RWPE2 (cell line): ENCODE data around the gene SLC27A5.

Source experiments
- ATAC-seq: fragments of 200-7000 bp; cut with Tn5 transposase; 3 replicates; pipeline ENCODE4 v1.9.1; 2021; ENCODE audit warnings: low read depth
- DNase-seq: peaks from one replicate; pipeline ENCODE4 v3.0.0-alpha.2; 2020; ENCODE audit warnings: low spot score
- H3K27ac ChIP-seq: fragments of 450-650 bp; 2 replicates; pipeline ENCODE4 v1.5.1; 2017; ENCODE audit warnings: mild to moderate bottlenecking; ENCODE audit not compliant: poor library complexity, severe bottlenecking
- H3K27me3 ChIP-seq: fragments of 250-450 bp; sonication (Bioruptor Pico); 2 replicates; pipeline ENCODE4 v1.5.1; 2021; ENCODE audit warnings: mild to moderate bottlenecking, moderate library complexity; ENCODE audit not compliant: insufficient read depth, poor library complexity, severe bottlenecking
- H3K36me3 ChIP-seq: fragments of 250-450 bp; sonication (Bioruptor Pico); 2 replicates; pipeline ENCODE4 v1.5.1; 2020; ENCODE audit warnings: low read depth, mild to moderate bottlenecking, moderate library complexity
- H3K4me1 ChIP-seq: fragments of 250-450 bp; sonication (Bioruptor Pico); 2 replicates; pipeline ENCODE4 v1.5.1; 2021; ENCODE audit warnings: mild to moderate bottlenecking, moderate library complexity; ENCODE audit not compliant: insufficient read depth, poor library complexity, severe bottlenecking
- H3K4me3 ChIP-seq: fragments of 250-450 bp; sonication (Bioruptor Pico); 2 replicates; pipeline ENCODE4 v1.5.1; 2021; ENCODE audit warnings: mild to moderate bottlenecking, moderate library complexity; ENCODE audit not compliant: severe bottlenecking
- H3K9me3 ChIP-seq: fragments of 250-450 bp; sonication (Bioruptor Pico); 2 replicates; pipeline ENCODE4 v1.5.1; 2021; ENCODE audit warnings: mild to moderate bottlenecking, moderate library complexity; ENCODE audit not compliant: severe bottlenecking
- CTCF ChIP-seq: fragments of 450-650 bp; IDR thresholded peaks from one replicate; pipeline ENCODE4 v1.5.1; 2017; ENCODE audit warnings: mild to moderate bottlenecking, moderate library complexity; ENCODE audit not compliant: poor library complexity, severe bottlenecking

Gene SLC27A5

GRCh38 chr19:58515259-58515658 lies 3.5 kb upstream of the SLC27A5 start:
- Histone ChIP-seq H3K27ac (no peak overlapping the region), H3K9me3 (no peaks in the 10 kb centered on the region), H3K36me3 (peaks cover 6% of the 10 kb centered on the region), H3K4me1 (peaks cover 3% of the 10 kb centered on the region), H3K4me3 (no peak overlapping the region), H3K27me3 (no peaks in the 10 kb centered on the region)
- no peak for ATAC-seq
- no peak for DNase-seq
- no peak for TF ChIP-seq CTCF

- H3K27me3 ChIP-seq, result no peaks in the 10 kb centered on the region
Observed at GRCh38 chr19:58514564-58515022, 2.8 kb upstream of the SLC27A5 start.

GRCh38 chr19:58513694-58514563 lies 2.1 kb upstream of the SLC27A5 start:
- Histone ChIP-seq H3K4me3 (peak overlapping the region; percentile 31), H3K27ac (peak overlapping the region; percentile 47), H3K4me1 (peaks cover 3% of the 10 kb centered on the region), H3K27me3 (no peaks in the 10 kb centered on the region), H3K9me3 (no peaks in the 10 kb centered on the region), H3K36me3 (peaks cover 6% of the 10 kb centered on the region)
- DNase-seq (peak; percentile 85), ATAC-seq (peak; percentile 64)
- peak; percentile 96 for TF ChIP-seq CTCF

More at GRCh38 chr19:58514564-58515022, 2.8 kb upstream of the SLC27A5 start:
- peaks cover 6% of the 10 kb centered on the region for H3K36me3 ChIP-seq
- peak overlapping the region; percentile 31 for H3K4me3 ChIP-seq
- H3K9me3 ChIP-seq, result no peaks in the 10 kb centered on the region
- H3K27ac ChIP-seq, result peak overlapping the region; percentile 47
- no peak for TF ChIP-seq CTCF
- H3K4me1 ChIP-seq, result peaks cover 3% of the 10 kb centered on the region
- ATAC-seq, result no peak
- DNase-seq, result no peak

GRCh38 chr19:58513213-58513693 lies 1.5 kb upstream of the SLC27A5 start:
- Histone ChIP-seq H3K4me3 (no peak overlapping the region), H3K27me3 (no peaks in the 10 kb centered on the region), H3K27ac (peak overlapping the region; percentile 47), H3K9me3 (no peaks in the 10 kb centered on the region), H3K4me1 (peaks cover 3% of the 10 kb centered on the region), H3K36me3 (peaks cover 6% of the 10 kb centered on the region)
- ATAC-seq (no peak), DNase-seq (no peak)
- TF ChIP-seq CTCF, result no peak
